Smooth muscle cell (in vitro differentiated cells): ENCODE results near the gene SRPK1. TPM values are rescaled to one million over a fixed set of nuclear protein-coding genes. Genes with fewer than 3 reads are reported as not detected.

Experiments used
- DNase-seq: peaks from one replicate; lab custom pipeline; 2025; ENCODE audit not compliant: unreplicated experiment; lab: John Stamatoyannopoulos, UW
- H2AFZ ChIP-seq: fragments of 200-600 bp; sonication (generic); 2 replicates; pipeline ENCODE4 v1.6.0; 2016; ENCODE audit warnings: antibody characterized with exemption, low read depth, mild to moderate bottlenecking
- H3F3A ChIP-seq: fragments of 200-600 bp; sonication (generic); 2 replicates; pipeline ENCODE4 v1.6.0; 2017; ENCODE audit warnings: antibody characterized with exemption, low read depth
- H3K27ac ChIP-seq: fragments of 200-600 bp; sonication (generic); 2 replicates; pipeline ENCODE4 v1.5.1; 2016; ENCODE audit warnings: low read depth, mild to moderate bottlenecking
- H3K27me3 ChIP-seq: fragments of 200-600 bp; sonication (generic); 2 replicates; pipeline ENCODE4 v1.6.1; 2016; ENCODE audit warnings: low read depth, mild to moderate bottlenecking
- H3K36me3 ChIP-seq: fragments of 200-600 bp; sonication (generic); 2 replicates; pipeline ENCODE4 v1.5.1; 2016; ENCODE audit warnings: low read depth
- H3K4me1 ChIP-seq: fragments of 200-600 bp; sonication (generic); 2 replicates; pipeline ENCODE4 v1.5.1; 2016; ENCODE audit warnings: low read depth
- H3K4me2 ChIP-seq: fragments of 200-600 bp; sonication (generic); 2 replicates; pipeline ENCODE4 v1.6.0; 2016; ENCODE audit warnings: mild to moderate bottlenecking
- H3K4me3 ChIP-seq: fragments of 200-600 bp; sonication (generic); 2 replicates; pipeline ENCODE4 v1.5.1; 2016; ENCODE audit warnings: mild to moderate bottlenecking
- H3K79me2 ChIP-seq: fragments of 200-600 bp; sonication (generic); 2 replicates; pipeline ENCODE4 v1.6.0; 2016; ENCODE audit warnings: low read depth, mild to moderate bottlenecking
- H3K9ac ChIP-seq: fragments of 200-600 bp; sonication (generic); 2 replicates; pipeline ENCODE4 v1.6.0; 2016; ENCODE audit warnings: low read depth
- H3K9me3 ChIP-seq: fragments of 200-600 bp; sonication (generic); replicated peaks from 2 replicates; pipeline ENCODE4 v1.5.1; 2016; ENCODE audit warnings: low read depth
- H4K20me1 ChIP-seq: fragments of 200-600 bp; sonication (generic); 2 replicates; pipeline ENCODE4 v1.6.0; 2016; ENCODE audit warnings: low read depth
- WGBS: methylation state at CpG from one replicate; pipeline ENCODE4 v1.1.7; 2016; ENCODE audit warnings: low lambda C conversion rate; 5-methylcytosine and 5-hydroxymethylcytosine counted together
- polyA plus RNA-seq: library from polyadenylated mRNA; unstranded; fragments of >200 nt; fragmentation: Nextera tagmentation; extraction: Ambion mirVana; gene quantifications from 2 replicates; pipeline ENCODE4 v1.2.1, GENCODE V29; 2016
- total RNA-seq: library from RNA; depleted of rRNA; stranded (reverse); fragments of >200 nt; gene quantifications from 2 replicates; pipeline ENCODE4 v1.2.3, GENCODE V29; 2014
- TF ChIP-seq, protein P1 (sequence below): fragments of 200-600 bp; sonication (generic); IDR thresholded peaks from 2 replicates; pipeline ENCODE4 v1.5.1; 2017; ENCODE audit warnings: borderline replicate concordance, mild to moderate bottlenecking, antibody characterized with exemption; ENCODE audit not compliant: insufficient read depth, poor library complexity, severe bottlenecking

Gene SRPK1
- total and polyA plus RNA-seq, 2 experiments from 2014 or later = 28.2 to 45.7 TPM

- no peaks in the 10 kb centered on the region for H3K27me3 ChIP-seq
- 87% methylated on average over 8 of the region's 8 CpGs for WGBS
- TF ChIP-seq, protein P1, sequence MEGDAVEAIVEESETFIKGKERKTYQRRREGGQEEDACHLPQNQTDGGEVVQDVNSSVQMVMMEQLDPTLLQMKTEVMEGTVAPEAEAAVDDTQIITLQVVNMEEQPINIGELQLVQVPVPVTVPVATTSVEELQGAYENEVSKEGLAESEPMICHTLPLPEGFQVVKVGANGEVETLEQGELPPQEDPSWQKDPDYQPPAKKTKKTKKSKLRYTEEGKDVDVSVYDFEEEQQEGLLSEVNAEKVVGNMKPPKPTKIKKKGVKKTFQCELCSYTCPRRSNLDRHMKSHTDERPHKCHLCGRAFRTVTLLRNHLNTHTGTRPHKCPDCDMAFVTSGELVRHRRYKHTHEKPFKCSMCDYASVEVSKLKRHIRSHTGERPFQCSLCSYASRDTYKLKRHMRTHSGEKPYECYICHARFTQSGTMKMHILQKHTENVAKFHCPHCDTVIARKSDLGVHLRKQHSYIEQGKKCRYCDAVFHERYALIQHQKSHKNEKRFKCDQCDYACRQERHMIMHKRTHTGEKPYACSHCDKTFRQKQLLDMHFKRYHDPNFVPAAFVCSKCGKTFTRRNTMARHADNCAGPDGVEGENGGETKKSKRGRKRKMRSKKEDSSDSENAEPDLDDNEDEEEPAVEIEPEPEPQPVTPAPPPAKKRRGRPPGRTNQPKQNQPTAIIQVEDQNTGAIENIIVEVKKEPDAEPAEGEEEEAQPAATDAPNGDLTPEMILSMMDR = no peak
- no peaks in the 10 kb centered on the region for H3K4me1 ChIP-seq
- no peaks in the 10 kb centered on the region for H4K20me1 ChIP-seq
- H3K27ac ChIP-seq = no peak overlapping the region
- no peaks in the 10 kb centered on the region for H3F3A ChIP-seq
- no peak overlapping the region for H2AFZ ChIP-seq
- H3K9me3 ChIP-seq = no peaks in the 10 kb centered on the region
- no peak overlapping the region for H3K4me2 ChIP-seq
- H3K79me2 ChIP-seq = no peaks in the 10 kb centered on the region
- H3K9ac ChIP-seq = no peak overlapping the region
- no peak overlapping the region for H3K4me3 ChIP-seq
- H3K36me3 ChIP-seq = no peaks in the 10 kb centered on the region
- no peak for DNase-seq
These were observed 122.9 kb downstream of the SRPK1 start for GRCh38 chr6:35797837-35798526.

GRCh38 chr6:35796236-35796635 is 124.7 kb downstream of the SRPK1 start:
- H3K4me2 ChIP-seq = no peak overlapping the region
- TF ChIP-seq, protein P1 = no peak
- DNase-seq = no peak
- H3K4me3 ChIP-seq = no peak overlapping the region
- H3K9ac ChIP-seq = no peak overlapping the region
- no peaks in the 10 kb centered on the region for H3K4me1 ChIP-seq
- H3K27ac ChIP-seq = no peak overlapping the region
- no peaks in the 10 kb centered on the region for H4K20me1 ChIP-seq
- H2AFZ ChIP-seq = no peak overlapping the region
- no peaks in the 10 kb centered on the region for H3K27me3 ChIP-seq
- WGBS = 90% methylated on average over 4 of the region's 4 CpGs
- no peaks in the 10 kb centered on the region for H3F3A ChIP-seq
- no peaks in the 10 kb centered on the region for H3K9me3 ChIP-seq
- H3K79me2 ChIP-seq = no peaks in the 10 kb centered on the region
- no peaks in the 10 kb centered on the region for H3K36me3 ChIP-seq

GRCh38 chr6:35795453-35796071 is 125.3 kb downstream of the SRPK1 start:
- H3K36me3 ChIP-seq = no peaks in the 10 kb centered on the region
- H3K9me3 ChIP-seq = no peaks in the 10 kb centered on the region
- 94% methylated on average over 11 of the region's 11 CpGs for WGBS
- H4K20me1 ChIP-seq = no peaks in the 10 kb centered on the region
- no peak overlapping the region for H3K9ac ChIP-seq
- H3F3A ChIP-seq = no peaks in the 10 kb centered on the region
- H3K4me1 ChIP-seq = no peaks in the 10 kb centered on the region
- H3K4me2 ChIP-seq = no peak overlapping the region
- no peak overlapping the region for H3K4me3 ChIP-seq
- H3K79me2 ChIP-seq = no peaks in the 10 kb centered on the region
- TF ChIP-seq, protein P1 = no peak
- no peak for DNase-seq
- no peaks in the 10 kb centered on the region for H3K27me3 ChIP-seq
- H3K27ac ChIP-seq = no peak overlapping the region
- H2AFZ ChIP-seq = no peak overlapping the region
